ENCODE data around the gene ATP2B2.
A peak's percentile ranks its signal among the peaks of the same experiment; 100 is the strongest.

The ATP2B2 gene

GRCh38 chr3:10371167-10371566, 134.2 kb downstream of the ATP2B2 start:
- ATAC-seq (ENCODE audit: low read depth), result no peak
- Mint-ChIP-seq H3K4me1 (peaks cover 15% of the 10 kb centered on the region), H3K9me3 (peaks cover 5% of the 10 kb centered on the region), H3K27me3 (peaks cover 11% of the 10 kb centered on the region), H3K36me3 (peaks cover 2% of the 10 kb centered on the region), H3K4me3 (no peak overlapping the region), H3K27ac (no peak overlapping the region)
- no peak for DNase-seq (ENCODE audit: low spot score in 2 of 2)

- no peak overlapping the region for H3K27ac Mint-ChIP-seq
- DNase-seq (ENCODE audit: low spot score in 2 of 2), result no peak
- H3K4me1 Mint-ChIP-seq, result peaks cover 13% of the 10 kb centered on the region
- H3K4me3 Mint-ChIP-seq, result no peak overlapping the region
- peaks cover 5% of the 10 kb centered on the region for H3K9me3 Mint-ChIP-seq
- ATAC-seq (ENCODE audit: low read depth), result peak; percentile 35
- peaks cover 2% of the 10 kb centered on the region for H3K36me3 Mint-ChIP-seq
- H3K27me3 Mint-ChIP-seq, result peaks cover 11% of the 10 kb centered on the region
Observed at GRCh38 chr3:10370429-10370828, 135.0 kb downstream of the ATP2B2 start.

DNA sequence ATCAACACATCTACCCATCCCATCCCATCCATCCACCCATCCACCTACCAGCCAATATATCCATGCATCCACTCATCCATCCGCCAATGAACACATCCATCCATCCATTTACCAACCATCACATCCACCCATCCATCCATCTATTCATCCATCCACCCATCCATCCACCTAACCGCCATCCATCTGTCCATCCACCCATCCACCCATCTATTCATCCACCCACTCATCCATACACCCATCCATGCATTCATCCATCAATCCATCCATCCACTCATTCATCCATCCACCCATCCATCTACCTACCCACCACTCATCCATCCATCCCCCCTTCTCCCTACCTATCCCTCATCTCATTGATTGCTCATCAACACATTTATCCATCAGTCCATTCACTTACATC, 136.9 kb downstream of the ATP2B2 start:
- no peak overlapping the region for H3K4me3 Mint-ChIP-seq
- peaks cover 4% of the 10 kb centered on the region for H3K36me3 Mint-ChIP-seq
- DNase-seq (ENCODE audit: low spot score in 2 of 2) (no peak), ATAC-seq (ENCODE audit: low read depth) (no peak)
- no peak overlapping the region for H3K27ac Mint-ChIP-seq
- H3K4me1 Mint-ChIP-seq, result peaks cover 14% of the 10 kb centered on the region
- H3K9me3 Mint-ChIP-seq, result peaks cover 5% of the 10 kb centered on the region
- peaks cover 12% of the 10 kb centered on the region for H3K27me3 Mint-ChIP-seq

DNA sequence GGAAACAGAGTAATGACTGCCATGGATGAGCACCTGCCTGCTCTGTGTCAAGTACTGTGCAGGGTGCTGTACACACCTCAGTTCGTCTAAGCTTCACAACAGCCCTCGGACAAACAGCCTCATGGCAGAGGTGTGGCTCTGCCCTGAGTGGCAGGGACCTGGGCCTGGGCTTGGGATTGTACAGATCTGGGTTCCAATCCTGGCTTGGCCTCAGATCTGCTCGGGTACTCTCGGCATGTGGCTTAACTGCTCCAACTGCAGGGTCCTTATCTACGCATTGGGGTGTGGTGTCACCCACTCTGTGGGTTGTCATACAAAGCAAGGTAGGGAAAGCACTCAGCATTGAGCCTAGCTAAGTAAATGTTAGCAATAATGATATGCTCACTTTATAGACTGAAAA, 137.9 kb downstream of the ATP2B2 start:
- ATAC-seq (ENCODE audit: low read depth) (no peak), DNase-seq (ENCODE audit: low spot score in 2 of 2) (no peak)
- Mint-ChIP-seq H3K27ac (no peak overlapping the region), H3K4me3 (no peak overlapping the region), H3K27me3 (peaks cover 12% of the 10 kb centered on the region), H3K4me1 (peaks cover 14% of the 10 kb centered on the region), H3K9me3 (peaks cover 7% of the 10 kb centered on the region), H3K36me3 (peaks cover 4% of the 10 kb centered on the region)

GRCh38 chr3:10366651-10367101, 138.7 kb downstream of the ATP2B2 start:
- Mint-ChIP-seq H3K9me3 (peaks cover 7% of the 10 kb centered on the region), H3K27ac (no peak overlapping the region), H3K4me1 (peaks cover 18% of the 10 kb centered on the region), H3K27me3 (peaks cover 13% of the 10 kb centered on the region), H3K4me3 (no peak overlapping the region), H3K36me3 (peaks cover 4% of the 10 kb centered on the region)
- DNase-seq (ENCODE audit: low spot score in 2 of 2) (no peak), ATAC-seq (ENCODE audit: low read depth) (no peak)

GRCh38 chr3:10365791-10366190, 139.6 kb downstream of the ATP2B2 start:
- Mint-ChIP-seq H3K4me1 (peaks cover 25% of the 10 kb centered on the region), H3K4me3 (no peak overlapping the region), H3K27me3 (peaks cover 13% of the 10 kb centered on the region), H3K9me3 (peaks cover 7% of the 10 kb centered on the region), H3K36me3 (peaks cover 2% of the 10 kb centered on the region), H3K27ac (no peak overlapping the region)
- ATAC-seq (ENCODE audit: low read depth) (no peak), DNase-seq (ENCODE audit: low spot score in 2 of 2) (no peak)

- H3K4me1 Mint-ChIP-seq, result peaks cover 22% of the 10 kb centered on the region
- H3K27me3 Mint-ChIP-seq, result peaks cover 11% of the 10 kb centered on the region
- H3K9me3 Mint-ChIP-seq, result peaks cover 7% of the 10 kb centered on the region
- ATAC-seq (ENCODE audit: low read depth), result no peak
- DNase-seq (ENCODE audit: low spot score in 2 of 2), result no peak
- peaks cover 2% of the 10 kb centered on the region for H3K36me3 Mint-ChIP-seq
- no peak overlapping the region for H3K27ac Mint-ChIP-seq
- H3K4me3 Mint-ChIP-seq, result no peak overlapping the region
Observed at GRCh38 chr3:10365316-10365715, 140.1 kb downstream of the ATP2B2 start.

- DNase-seq (ENCODE audit: low spot score in 2 of 2), result no peak
- ATAC-seq (ENCODE audit: low read depth), result no peak
- peaks cover 2% of the 10 kb centered on the region for H3K36me3 Mint-ChIP-seq
- peaks cover 10% of the 10 kb centered on the region for H3K27me3 Mint-ChIP-seq
- peaks cover 22% of the 10 kb centered on the region for H3K4me1 Mint-ChIP-seq
- no peak overlapping the region for H3K27ac Mint-ChIP-seq
- peaks cover 7% of the 10 kb centered on the region for H3K9me3 Mint-ChIP-seq
- no peak overlapping the region for H3K4me3 Mint-ChIP-seq
Observed at GRCh38 chr3:10364806-10365205, 140.6 kb downstream of the ATP2B2 start.

DNA sequence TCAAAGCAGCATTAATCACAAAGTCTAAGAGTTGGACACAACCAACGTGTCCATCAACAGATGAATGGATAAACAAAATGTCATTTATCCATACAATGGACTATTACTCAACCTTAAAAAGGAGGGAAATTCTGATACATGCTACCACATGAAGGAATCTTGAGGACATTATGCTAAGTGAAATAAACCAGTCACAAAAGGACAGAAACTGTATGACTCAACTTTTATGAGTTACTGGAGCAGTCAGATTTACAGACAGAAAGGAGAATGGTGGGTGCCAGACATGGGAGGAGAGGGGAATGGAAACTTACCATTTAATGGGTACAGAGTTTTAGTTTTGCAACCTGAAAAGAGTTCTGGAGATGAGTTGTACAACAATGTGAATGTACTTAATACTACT, 141.5 kb downstream of the ATP2B2 start:
- Mint-ChIP-seq H3K27ac (no peak overlapping the region), H3K27me3 (peaks cover 10% of the 10 kb centered on the region), H3K36me3 (peaks cover 2% of the 10 kb centered on the region), H3K9me3 (peaks cover 7% of the 10 kb centered on the region), H3K4me1 (peaks cover 25% of the 10 kb centered on the region), H3K4me3 (no peak overlapping the region)
- no peak for ATAC-seq (ENCODE audit: low read depth)
- DNase-seq (ENCODE audit: low spot score in 2 of 2), result no peak

- H3K9me3 Mint-ChIP-seq, result peaks cover 2% of the 10 kb centered on the region
- no peak overlapping the region for H3K4me3 Mint-ChIP-seq
- peaks cover 31% of the 10 kb centered on the region for H3K4me1 Mint-ChIP-seq
- H3K36me3 Mint-ChIP-seq, result peaks cover 2% of the 10 kb centered on the region
- peaks cover 5% of the 10 kb centered on the region for H3K27me3 Mint-ChIP-seq
- no peak for DNase-seq (ENCODE audit: low spot score in 2 of 2)
- H3K27ac Mint-ChIP-seq, result no peak overlapping the region
- ATAC-seq (ENCODE audit: low read depth), result no peak
Observed at GRCh38 chr3:10361375-10361774, 144.0 kb downstream of the ATP2B2 start.

GRCh38 chr3:10360478-10360877, 144.9 kb downstream of the ATP2B2 start:
- ATAC-seq (ENCODE audit: low read depth) (no peak), DNase-seq (ENCODE audit: low spot score in 2 of 2) (no peak)
- Mint-ChIP-seq H3K9me3 (peaks cover 2% of the 10 kb centered on the region), H3K36me3 (peaks cover 2% of the 10 kb centered on the region), H3K4me3 (no peak overlapping the region), H3K27me3 (peaks cover 3% of the 10 kb centered on the region), H3K4me1 (peaks cover 31% of the 10 kb centered on the region), H3K27ac (no peak overlapping the region)

DNA sequence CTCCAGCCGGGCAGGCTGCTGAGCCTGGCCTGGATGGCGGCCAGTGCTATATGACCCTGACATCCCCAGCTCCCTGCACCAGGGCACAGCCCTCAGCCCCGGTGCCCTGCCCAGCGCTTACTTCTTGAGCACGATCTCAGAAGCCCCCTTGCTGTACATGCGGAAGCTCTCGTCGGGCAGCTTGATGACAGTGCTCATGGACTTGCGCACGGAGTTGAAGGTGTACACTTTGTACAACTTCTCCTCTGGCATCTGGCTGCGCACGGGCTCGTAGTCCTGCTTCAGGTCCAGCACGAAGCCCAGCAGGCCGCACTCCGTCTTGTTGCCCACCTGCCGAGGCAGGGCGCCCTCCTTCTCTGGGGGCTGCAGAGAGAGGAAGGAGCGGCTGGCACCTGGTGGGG, 145.6 kb downstream of the ATP2B2 start:
- Mint-ChIP-seq H3K27me3 (peaks cover 1% of the 10 kb centered on the region), H3K9me3 (peaks cover 2% of the 10 kb centered on the region), H3K4me1 (peaks cover 33% of the 10 kb centered on the region), H3K4me3 (no peak overlapping the region), H3K27ac (no peak overlapping the region), H3K36me3 (peaks cover 2% of the 10 kb centered on the region)
- no peak for DNase-seq (ENCODE audit: low spot score in 2 of 2)
- ATAC-seq (ENCODE audit: low read depth), result no peak

DNA sequence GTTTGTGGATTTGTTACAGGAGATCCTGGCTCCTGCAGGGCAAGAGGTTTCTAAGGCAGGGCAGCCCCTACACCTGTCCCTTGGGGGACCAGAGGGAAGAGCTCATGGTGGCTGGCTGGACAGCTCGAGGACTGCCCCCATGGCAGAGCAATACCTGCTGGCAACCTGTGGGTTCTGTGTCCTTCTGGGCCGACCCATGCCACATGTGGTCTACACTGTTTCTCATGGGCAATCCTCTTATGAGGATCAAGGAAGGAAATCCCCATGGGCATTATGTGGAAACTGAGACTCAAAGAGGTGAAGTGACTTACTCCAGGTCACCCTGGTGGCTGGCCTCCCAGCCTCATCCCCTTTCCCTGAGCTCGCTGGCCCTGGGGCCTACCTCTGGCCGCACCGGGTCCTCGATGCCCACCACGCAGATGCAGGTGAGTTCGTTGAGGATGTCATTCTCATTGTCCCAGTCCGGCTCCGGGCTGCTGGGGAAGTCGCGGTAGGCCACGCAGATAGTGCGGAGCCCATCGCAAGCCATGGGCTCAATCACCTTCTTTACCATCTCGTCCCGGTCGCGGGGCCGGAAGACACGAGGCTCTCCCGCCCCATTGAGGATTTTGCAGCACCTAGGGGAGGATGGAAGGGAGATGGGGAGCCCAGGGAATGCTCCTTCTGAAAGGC, 146.9 kb downstream of the ATP2B2 start:
- Mint-ChIP-seq H3K36me3 (no peaks in the 10 kb centered on the region), H3K27me3 (peaks cover 1% of the 10 kb centered on the region), H3K4me1 (peaks cover 43% of the 10 kb centered on the region), H3K27ac (no peak overlapping the region), H3K4me3 (no peak overlapping the region), H3K9me3 (peaks cover under 1% of the 10 kb centered on the region)
- no peak for DNase-seq (ENCODE audit: low spot score in 2 of 2)
- ATAC-seq (ENCODE audit: low read depth), result no peak

- no peaks in the 10 kb centered on the region for H3K9me3 Mint-ChIP-seq
- H3K27me3 Mint-ChIP-seq, result peaks cover 1% of the 10 kb centered on the region
- no peaks in the 10 kb centered on the region for H3K36me3 Mint-ChIP-seq
- H3K4me3 Mint-ChIP-seq, result no peak overlapping the region
- peaks cover 49% of the 10 kb centered on the region for H3K4me1 Mint-ChIP-seq
- H3K27ac Mint-ChIP-seq, result no peak overlapping the region
- DNase-seq (ENCODE audit: low spot score in 2 of 2) (no peak), ATAC-seq (ENCODE audit: low read depth) (peak; percentile 74)
Observed at GRCh38 chr3:10357592-10358308, 147.6 kb downstream of the ATP2B2 start.

DNA sequence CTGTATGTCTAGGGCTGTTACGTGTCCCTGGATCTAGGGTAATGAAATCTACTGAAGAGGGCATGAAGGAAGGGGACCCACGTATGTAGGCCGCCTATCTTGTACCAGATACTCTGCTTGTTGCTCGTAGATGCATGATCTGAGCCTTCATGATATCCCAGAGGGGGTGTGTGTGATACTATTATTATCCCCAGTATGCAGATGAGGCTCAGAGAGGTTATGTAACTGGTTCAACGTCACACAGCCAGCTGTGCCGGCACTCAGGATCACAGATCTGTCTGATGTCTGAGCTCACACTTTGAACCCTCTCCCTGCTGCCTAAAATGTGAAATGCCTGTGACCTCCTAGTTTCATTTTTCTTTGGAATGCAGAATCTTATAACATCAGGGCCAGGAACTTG, 148.3 kb downstream of the ATP2B2 start:
- no peaks in the 10 kb centered on the region for H3K36me3 Mint-ChIP-seq
- no peak for ATAC-seq (ENCODE audit: low read depth)
- no peak overlapping the region for H3K4me3 Mint-ChIP-seq
- H3K27me3 Mint-ChIP-seq, result peaks cover 1% of the 10 kb centered on the region
- H3K27ac Mint-ChIP-seq, result no peak overlapping the region
- no peaks in the 10 kb centered on the region for H3K9me3 Mint-ChIP-seq
- H3K4me1 Mint-ChIP-seq, result peaks cover 55% of the 10 kb centered on the region
- DNase-seq (ENCODE audit: low spot score in 2 of 2), result no peak

Measured in memory B cell (primary cell).